ENCODE measurements around the gene REL.
A peak's percentile ranks its signal among the peaks of the same experiment; 100 is the strongest.
"Not testable (repeated sequence)": the region's sequence is repeated elsewhere in the genome, so short reads cannot be mapped to it uniquely, and the experiment has no call there.

REL gene

GRCh38 chr2:60926741-60927552, 45.6 kb downstream of the REL start:
- DNase-seq (ENCODE audit: low read depth), result no peak

GRCh38 chr2:60932061-60932460, 50.7 kb downstream of the REL start:
- DNase-seq (ENCODE audit: low read depth), result not testable (repeated sequence)

GRCh38 chr2:60932954-60933353, 51.6 kb downstream of the REL start:
- no peak for DNase-seq (ENCODE audit: low read depth)

GRCh38 chr2:60934165-60934722, 52.9 kb downstream of the REL start:
- no peak for DNase-seq (ENCODE audit: low read depth)

GRCh38 chr2:60936757-60937156, 55.4 kb downstream of the REL start:
- no peak for DNase-seq (ENCODE audit: low read depth)

- DNase-seq (ENCODE audit: low read depth), result no peak
Observed at GRCh38 chr2:60938301-60938700, 56.9 kb downstream of the REL start.

- no peak for DNase-seq (ENCODE audit: low read depth)
Observed at GRCh38 chr2:60939622-60940021, 58.2 kb downstream of the REL start.

- no peak for DNase-seq (ENCODE audit: low read depth)
Observed at GRCh38 chr2:60945341-60945740, 64.0 kb downstream of the REL start.

- no peak for DNase-seq (ENCODE audit: low read depth)
Observed at GRCh38 chr2:60947056-60947455, 65.7 kb downstream of the REL start.

GRCh38 chr2:60948161-60948560, 66.8 kb downstream of the REL start:
- DNase-seq (ENCODE audit: low read depth), result no peak

- no peak for DNase-seq (ENCODE audit: low read depth)
Observed at GRCh38 chr2:60948926-60949579, 67.7 kb downstream of the REL start.

GRCh38 chr2:60954139-60954538, 72.8 kb downstream of the REL start:
- DNase-seq (ENCODE audit: low read depth), result no peak

GRCh38 chr2:60957224-60957623, 75.8 kb downstream of the REL start:
- no peak for DNase-seq (ENCODE audit: low read depth)

- DNase-seq (ENCODE audit: low read depth), result no peak
Observed at GRCh38 chr2:60957643-60958042, 76.3 kb downstream of the REL start.

- peak; percentile 9 for DNase-seq (ENCODE audit: low read depth)
Observed at GRCh38 chr2:60958361-60958760, 77.0 kb downstream of the REL start.

GRCh38 chr2:60958800-60959199, 77.4 kb downstream of the REL start:
- DNase-seq (ENCODE audit: low read depth), result peak; percentile 40

- DNase-seq (ENCODE audit: low read depth), result no peak
Observed at GRCh38 chr2:60959501-60959900, 78.1 kb downstream of the REL start.

GRCh38 chr2:60960706-60961105, 79.3 kb downstream of the REL start:
- no peak for DNase-seq (ENCODE audit: low read depth)

GRCh38 chr2:60961457-60961856, 80.1 kb downstream of the REL start:
- peak; percentile 13 for DNase-seq (ENCODE audit: low read depth)

- no peak for DNase-seq (ENCODE audit: low read depth)
Observed at GRCh38 chr2:60962528-60962927, 81.2 kb downstream of the REL start.

GRCh38 chr2:60963190-60963589, 81.8 kb downstream of the REL start:
- no peak for DNase-seq (ENCODE audit: low read depth)

- DNase-seq (ENCODE audit: low read depth), result no peak
Observed at GRCh38 chr2:60964651-60965498, 83.5 kb downstream of the REL start.

- DNase-seq (ENCODE audit: low read depth), result no peak
Observed at GRCh38 chr2:60965499-60965785, 84.1 kb downstream of the REL start.

Measured in non-pigmented ciliary epithelial cell (primary cell).